ENCODE results near the gene SH3RF1.

- TF ChIP-seq CTCF (conservative IDR thresholded peaks at IDR 0.05 in 1 of 2, IDR thresholded peaks at IDR 0.05 in 1 of 2; ENCODE audit: extremely low read depth in 1 of 2, insufficient read depth in 1 of 2, low read depth in 1 of 2, low read length in 2 of 2) (no peak), EZH2 (IDR thresholded peaks at IDR 0.05; ENCODE audit: borderline replicate concordance, low read length) (no peak)
Observed at GRCh38 chr4:169132561-169133305, 138.0 kb downstream of the SH3RF1 start.
